HepG2 (cell line): ENCODE data around the gene TTC24. TPM values are rescaled to one million over a fixed set of nuclear protein-coding genes. Genes with fewer than 3 reads are reported as not detected.

ENCODE experiments used
- CEBPZ ChIP-seq: IDR thresholded peaks from 2 replicates; pipeline ENCODE4 v1.6.1; 2012; ENCODE audit warnings: low read length, improper control_type of control experiment
- HMG20B ChIP-seq: conservative IDR thresholded peaks from 2 replicates; pipeline ENCODE4 v1.6.1; 2016; ENCODE audit warnings: missing genetic modification reagents, missing compliant biosample characterization
- SNAPC2 ChIP-seq: sonication (generic); formaldehyde crosslinking; IDR thresholded peaks from 2 replicates; pipeline ENCODE4 v1.8.1; 2022; ENCODE audit warnings: mild to moderate bottlenecking, missing genetic modification reagents
- SNAPC4 ChIP-seq: sonication (generic); formaldehyde crosslinking; IDR thresholded peaks from 2 replicates; pipeline ENCODE4 v1.4.0; 2020; ENCODE audit warnings: mild to moderate bottlenecking, missing genetic modification reagents
- ZBTB3 ChIP-seq: sonication (generic); formaldehyde crosslinking; IDR thresholded peaks from 2 replicates; pipeline ENCODE4 v1.4.0; 2020; ENCODE audit warnings: low read depth, mild to moderate bottlenecking, moderate library complexity, missing genetic modification reagents, borderline replicate concordance
- polyA plus RNA-seq, 8 experiments: library from polyadenylated mRNA; depleted of rRNA in 3 of 8; stranded (reverse) in 7 of 8; unstranded in 1 of 8; fragments of >200 nt; fragmentation: Illumina TruSeq in 4 of 8; extraction: Trizol in 4 of 8; gene quantifications; 2 replicates each; pipeline versions ENCODE4 v1.2.1 to v1.2.3, GENCODE V29; 2011 to 2016; ENCODE audit warnings: low read depth in 4 of 8, missing spikeins in 1 of 8, mixed read lengths in 1 of 8; ENCODE audit not compliant: insufficient read depth in 1 of 8
- total RNA-seq, 5 experiments: library from RNA; depleted of rRNA; stranded (reverse); fragments of >200 nt; fragmentation: Illumina TruSeq; extraction: Trizol; gene quantifications; 2 replicates each; pipeline ENCODE4 v1.2.3, GENCODE V29; 2016; ENCODE audit warnings: low read depth in 1 of 5

Gene TTC24
- total and polyA plus RNA-seq, 2 of the 13 experiments (the other 11 are each of a cell fraction or from before 2014, with no cell fraction given) = 0.13 to 0.18 TPM

- TF ChIP-seq SNAPC4 (CRISPR knock-in tag) (peak; percentile 93), ZBTB3 (CRISPR knock-in tag) (no peak), CEBPZ (no peak), SNAPC2 (CRISPR knock-in tag) (peak; percentile 78), HMG20B (CRISPR knock-in tag) (no peak)
Observed at GRCh38 chr1:156590326-156591180, 11.0 kb downstream of the TTC24 start (continued).
